GM18867 (cell line): ENCODE data around the gene IL9.

Experiments used
- ATAC-seq: cut with Tn5 transposase; IDR thresholded peaks from one replicate; pipeline ENCODE4 v1.9.1; 2021; ENCODE audit warnings: mild to moderate bottlenecking, moderate library complexity; ENCODE audit not compliant: unreplicated experiment

Gene IL9

GRCh38 chr5:135891791-135892190, 3.9 kb downstream of the IL9 start:
- ATAC-seq: no peak

- ATAC-seq: no peak
Observed at GRCh38 chr5:135891268-135891667, 4.4 kb downstream of the IL9 start.

DNA sequence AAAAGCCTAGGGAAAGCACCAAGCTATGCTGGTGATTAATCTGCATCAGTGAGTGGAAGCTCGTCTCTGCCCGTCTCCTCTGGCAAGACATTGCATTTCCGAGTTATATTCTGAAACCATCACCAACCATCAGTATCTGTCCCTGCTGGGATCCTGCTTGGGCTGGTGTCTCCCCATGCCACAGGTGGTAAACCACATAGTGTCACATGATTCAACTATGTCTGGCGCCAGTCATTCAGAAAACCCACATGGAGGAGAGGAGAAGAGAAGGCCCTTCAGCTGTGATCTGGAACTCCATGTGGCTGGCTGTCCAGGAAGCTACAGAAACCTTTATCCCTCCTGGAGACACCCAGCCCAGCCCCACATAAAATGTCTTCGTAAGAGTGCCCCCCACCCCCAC, 4.8 kb downstream of the IL9 start:
- ATAC-seq: peak; percentile 75

DNA sequence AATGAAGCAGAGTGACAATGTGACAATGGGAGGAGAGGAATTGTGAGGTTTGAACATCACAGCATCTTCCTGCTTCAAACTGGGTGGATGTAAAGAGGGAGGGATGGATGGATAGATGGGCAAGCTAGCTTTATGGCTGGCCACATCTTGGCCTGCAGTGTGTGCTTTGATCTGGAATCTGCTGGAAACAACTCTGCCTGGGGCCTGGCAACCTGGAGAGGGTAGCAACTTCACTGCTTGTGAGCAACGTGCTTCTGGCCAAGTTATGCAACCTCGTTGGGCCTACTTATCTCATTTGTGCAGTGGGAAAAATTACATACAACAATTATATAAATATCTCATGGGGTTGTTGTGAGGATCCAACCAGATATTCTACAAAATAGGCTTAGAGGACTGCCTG, 5.3 kb downstream of the IL9 start:
- ATAC-seq: no peak

DNA sequence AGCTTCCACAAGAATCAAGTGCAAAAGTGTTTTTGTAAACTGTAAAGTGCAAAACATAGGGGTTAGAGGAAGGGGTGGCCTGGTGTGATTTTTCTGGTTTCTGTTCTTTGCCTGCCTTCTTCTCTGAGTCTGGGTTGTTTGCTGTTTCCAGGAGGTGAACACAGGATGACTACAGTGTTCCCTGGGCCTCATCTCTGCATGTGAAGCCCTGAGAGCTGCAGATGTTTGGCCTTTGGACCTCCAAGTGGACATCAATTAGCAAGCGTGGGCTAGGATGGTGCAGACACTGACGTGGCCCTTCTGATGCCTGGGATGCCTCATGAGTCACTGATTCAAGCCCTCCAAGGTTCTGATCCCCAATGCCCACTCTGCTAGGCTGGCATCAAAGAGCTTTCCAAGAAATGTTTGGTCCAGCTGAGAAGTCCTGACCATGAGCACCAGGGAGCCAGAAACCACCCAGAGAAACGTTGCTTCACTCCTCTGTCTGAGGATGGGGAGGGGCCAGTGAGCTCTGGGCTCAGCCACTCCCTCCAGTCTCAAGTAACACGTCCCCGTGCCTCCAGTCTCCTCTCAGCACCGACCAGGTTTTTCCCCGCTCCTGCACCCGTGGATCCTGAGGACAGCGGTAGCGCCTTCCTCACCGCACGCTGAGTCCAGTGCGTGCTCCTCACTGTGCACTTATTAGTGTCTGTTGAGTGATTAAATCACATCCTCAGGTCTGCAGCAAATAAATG, 7.6 kb downstream of the IL9 start:
- ATAC-seq: no peak

DNA sequence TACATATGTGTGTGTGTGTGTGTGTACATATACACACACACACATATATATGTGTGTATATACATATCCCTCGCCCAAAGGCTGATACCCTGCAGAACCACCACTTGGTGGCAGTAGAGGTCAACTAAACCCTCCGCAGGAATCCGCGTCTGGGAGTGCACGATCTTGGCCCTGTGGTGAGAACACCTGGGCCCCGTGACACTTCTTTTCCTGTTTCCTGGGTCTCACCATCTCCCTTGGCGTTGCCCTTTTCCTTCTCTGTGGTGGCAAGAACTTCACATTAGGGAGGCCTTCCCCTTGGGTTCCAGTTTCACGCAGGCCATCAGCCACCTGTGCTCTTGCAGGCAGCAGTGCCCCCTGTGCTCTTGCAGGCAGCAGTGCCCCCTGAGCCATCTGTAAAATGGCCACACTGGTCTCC, 8.2 kb downstream of the IL9 start:
- peak; percentile 88 for ATAC-seq

DNA sequence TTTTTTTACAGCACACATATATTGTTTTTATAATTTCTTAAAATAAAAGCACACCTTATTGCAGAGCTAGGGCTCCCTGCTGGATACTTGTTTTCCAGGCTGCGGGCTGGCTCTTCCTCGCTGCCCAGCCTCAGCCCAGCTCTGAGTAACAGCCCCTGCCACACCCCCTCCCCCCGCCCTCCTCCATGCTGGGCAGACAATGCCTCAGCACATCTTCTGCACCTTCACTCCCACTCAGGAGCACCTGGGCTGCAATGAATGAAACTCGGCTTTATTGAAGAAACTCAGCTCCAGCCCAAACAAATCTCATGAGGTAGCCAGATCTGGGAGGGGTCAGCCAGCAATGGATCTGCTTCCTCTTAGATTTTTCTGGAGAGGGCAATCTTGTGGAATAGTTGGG, 9.5 kb downstream of the IL9 start:
- ATAC-seq: no peak

- ATAC-seq: no peak
Observed at GRCh38 chr5:135885031-135885430, 10.6 kb downstream of the IL9 start.

DNA sequence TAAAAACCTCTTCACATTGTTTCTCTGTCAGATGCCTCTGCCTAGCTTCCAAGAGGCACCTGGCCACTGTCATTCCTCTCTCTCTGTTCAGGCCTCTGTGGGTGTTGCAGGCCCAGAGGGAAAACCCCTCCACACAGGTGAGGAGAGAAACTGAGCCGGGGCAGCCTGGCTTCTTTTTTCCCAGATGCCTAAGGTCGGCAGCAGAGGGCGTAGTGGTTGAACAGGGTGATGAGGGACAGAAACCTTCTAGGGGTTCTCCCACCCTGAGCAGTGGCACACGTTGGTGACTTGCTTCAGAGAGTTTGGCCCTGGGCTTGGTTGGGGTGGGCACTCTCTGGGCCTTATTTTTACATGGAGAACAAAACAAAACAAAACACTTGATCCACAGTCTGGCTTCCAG, 12.2 kb downstream of the IL9 start:
- no peak for ATAC-seq

- no peak for ATAC-seq
Observed at GRCh38 chr5:135883026-135883425, 12.6 kb downstream of the IL9 start.

DNA sequence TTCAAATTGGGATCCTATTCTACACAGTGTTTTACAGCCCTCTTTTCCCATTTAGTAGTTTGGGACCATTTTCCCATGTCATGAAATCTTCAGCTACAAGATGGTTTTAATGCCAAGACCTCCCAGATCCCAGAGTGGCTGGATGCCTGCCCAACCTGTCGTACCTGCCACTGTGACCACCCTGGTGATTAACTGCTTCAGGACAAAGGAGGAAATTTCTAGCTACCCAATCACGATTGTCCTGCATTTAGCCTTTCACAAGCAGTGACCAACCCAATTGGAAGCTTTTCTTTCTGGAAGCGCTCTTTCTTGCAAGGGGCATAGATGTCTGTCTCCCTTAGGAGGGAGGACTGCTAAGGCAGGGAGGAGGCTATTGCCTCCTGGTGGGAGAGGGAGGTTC, 13.8 kb downstream of the IL9 start:
- no peak for ATAC-seq

GRCh38 chr5:135881244-135881643, 14.4 kb downstream of the IL9 start:
- no peak for ATAC-seq

DNA sequence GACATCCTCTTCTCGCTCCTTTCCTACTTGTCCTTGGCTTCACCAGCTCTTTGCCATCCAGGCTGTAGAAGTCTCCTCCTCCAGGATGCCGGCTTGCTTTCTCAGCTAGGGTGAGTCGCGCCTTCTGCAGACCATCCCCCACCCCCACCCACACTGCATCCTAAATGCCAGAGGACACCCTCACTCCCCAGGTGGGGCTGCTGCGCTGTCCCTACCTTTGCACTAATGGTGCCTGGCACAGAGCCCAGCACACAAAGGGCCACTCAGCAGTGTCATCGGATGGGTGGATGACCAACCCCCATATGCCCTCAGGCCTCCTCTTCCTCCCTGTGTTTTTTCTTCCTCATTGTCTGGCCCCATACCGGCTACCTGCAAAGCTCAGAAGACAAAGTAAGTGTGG, 14.8 kb downstream of the IL9 start:
- ATAC-seq: no peak

GRCh38 chr5:135880278-135880677, 15.4 kb downstream of the IL9 start:
- peak; percentile 69 for ATAC-seq

DNA sequence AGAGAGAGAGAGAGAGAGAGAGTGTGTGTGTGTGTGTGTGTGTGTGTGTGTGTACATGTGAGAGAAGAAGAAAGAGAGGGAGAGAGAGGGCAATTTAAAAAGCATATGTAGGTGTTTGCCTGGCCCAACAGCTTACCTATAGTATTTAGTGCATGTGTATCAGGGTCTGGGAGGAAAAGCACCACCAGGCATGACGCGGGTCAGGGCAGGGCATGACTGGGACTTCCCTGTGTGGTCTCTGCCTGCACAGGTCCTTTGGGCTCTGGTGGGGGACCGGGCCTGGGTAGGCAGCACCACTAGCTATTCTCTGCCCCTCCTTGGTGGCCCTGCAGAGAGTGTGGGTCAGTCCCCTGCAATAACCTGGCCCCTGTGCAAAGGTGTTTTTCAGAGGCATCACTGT, 16.1 kb downstream of the IL9 start:
- no peak for ATAC-seq

DNA sequence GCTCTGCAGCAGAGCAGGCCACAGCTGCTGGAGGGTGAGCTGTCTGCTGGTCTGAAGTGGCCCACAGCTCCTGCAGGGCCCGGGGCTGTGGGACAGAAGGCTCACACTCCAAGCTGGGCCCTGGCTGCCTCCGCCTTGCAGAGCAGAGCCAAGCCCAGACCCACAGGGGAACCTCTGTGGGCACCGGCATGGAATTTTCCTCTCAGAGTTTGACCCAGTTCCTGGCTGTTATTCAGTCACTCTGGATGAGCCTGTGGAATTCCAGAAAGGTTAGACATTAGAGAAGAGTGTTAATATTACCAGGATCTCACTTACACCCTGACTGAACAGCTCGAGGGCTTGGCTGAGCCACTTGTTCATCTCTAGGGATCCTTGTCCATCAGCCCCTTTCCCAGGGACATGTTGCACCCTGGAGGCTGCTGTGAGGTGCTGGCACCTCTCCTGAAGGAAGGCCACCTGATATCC, 17.5 kb downstream of the IL9 start:
- no peak for ATAC-seq

- ATAC-seq: no peak
Observed at GRCh38 chr5:135877570-135878155, 18.0 kb downstream of the IL9 start.

- no peak for ATAC-seq
Observed at GRCh38 chr5:135876146-135876545, 19.5 kb downstream of the IL9 start.

- ATAC-seq: no peak
Observed at GRCh38 chr5:135875567-135875966, 20.1 kb downstream of the IL9 start.

- ATAC-seq: no peak
Observed at GRCh38 chr5:135874461-135874860, 21.2 kb downstream of the IL9 start.

GRCh38 chr5:135873831-135874230, 21.8 kb downstream of the IL9 start:
- ATAC-seq: no peak

- no peak for ATAC-seq
Observed at GRCh38 chr5:135871268-135871915, 24.2 kb downstream of the IL9 start.
